Muscle of leg (tissue), 11 donors: ENCODE results near the gene C2CD2L. TPM values are rescaled to one million over a fixed set of nuclear protein-coding genes. Genes with fewer than 3 reads are reported as not detected.
A peak's percentile ranks its signal among the peaks of the same experiment; 100 is the strongest.
"Not testable (repeated sequence)": the region's sequence is repeated elsewhere in the genome, so short reads cannot be mapped to it uniquely, and the experiment has no call there.

Experiments used
- DNase-seq: peaks from one replicate; pipeline ENCODE4 v3.0.0; 2013
- H3K27ac ChIP-seq: one replicate; pipeline ENCODE4 v1.5.1; 2013; ENCODE audit warnings: mild to moderate bottlenecking, low read length, control low read depth
- H3K27me3 ChIP-seq: one replicate; pipeline ENCODE4 v1.6.1; 2013; ENCODE audit warnings: low read length; ENCODE audit not compliant: control insufficient read depth, insufficient read depth
- H3K36me3 ChIP-seq: one replicate; pipeline ENCODE4 v1.6.1; 2013; ENCODE audit warnings: low read length; ENCODE audit not compliant: control insufficient read depth, insufficient read depth
- H3K4me1 ChIP-seq: one replicate; pipeline ENCODE4 v1.6.1; 2013; ENCODE audit warnings: low read length; ENCODE audit not compliant: control insufficient read depth, insufficient read depth
- H3K4me3 ChIP-seq: one replicate; pipeline ENCODE4 v1.5.1; 2013; ENCODE audit warnings: low read length, control low read depth
- H3K9me3 ChIP-seq: replicated peaks from 2 replicates; pipeline ENCODE4 v1.6.1; 2013; ENCODE audit warnings: low read depth, low read length; ENCODE audit not compliant: control insufficient read depth
- WGBS: methylation state at CpG from one replicate; pipeline ENCODE4 v1.1.5; 2013; ENCODE audit warnings: missing lambda C conversion rate; ENCODE audit not compliant: insufficient coverage; 5-methylcytosine and 5-hydroxymethylcytosine counted together
- polyA plus RNA-seq, 8 donors: library from polyadenylated mRNA; unstranded; fragments of 120-200 nt; gene quantifications; one replicate each; pipeline versions ENCODE4 v1.2.1 to v1.2.3, GENCODE V29; 2013; ENCODE audit warnings: inconsistent platforms in 1 of 8, low replicate concordance in 1 of 8; ENCODE audit not compliant: insufficient read length in 8 of 8, insufficient read depth in 1 of 8
- total RNA-seq: library from RNA; stranded (reverse); fragments of 120-200 nt; gene quantifications from one replicate; pipeline ENCODE4 v1.2.4, GENCODE V29; 2013

The C2CD2L gene
- total and polyA plus RNA-seq, 9 donors: 4.3 to 9.4 (median 7.5) TPM

GRCh38 chr11:119126675-119127268 is 19.6 kb downstream of the C2CD2L start:
- 20% methylated on average over 1 of the region's 5 CpGs for WGBS
- Histone ChIP-seq H3K36me3 (peaks cover 50% of the 10 kb centered on the region), H3K4me3 (no peak overlapping the region), H3K4me1 (peaks cover 8% of the 10 kb centered on the region), H3K27me3 (no peaks in the 10 kb centered on the region), H3K27ac (peak overlapping the region; percentile 54), H3K9me3 (no peaks in the 10 kb centered on the region)
- DNase-seq: peak; percentile 50

- H3K27ac ChIP-seq: no peak overlapping the region
- no peaks in the 10 kb centered on the region for H3K4me1 ChIP-seq
- H3K36me3 ChIP-seq: peaks cover 62% of the 10 kb centered on the region
- WGBS: 62% methylated on average over 2 of the region's 3 CpGs
- no peaks in the 10 kb centered on the region for H3K27me3 ChIP-seq
- no peak for DNase-seq
- H3K9me3 ChIP-seq: no peaks in the 10 kb centered on the region
- H3K4me3 ChIP-seq: no peak overlapping the region
Measured at GRCh38 chr11:119130662-119131061, 23.5 kb downstream of the C2CD2L start.

GRCh38 chr11:119134389-119134978 is 27.3 kb downstream of the C2CD2L start:
- H3K27ac ChIP-seq: no peak overlapping the region
- H3K9me3 ChIP-seq: no peaks in the 10 kb centered on the region
- H3K4me1 ChIP-seq: no peaks in the 10 kb centered on the region
- no peak for DNase-seq
- H3K27me3 ChIP-seq: no peaks in the 10 kb centered on the region
- 63% methylated on average over 3 of the region's 4 CpGs for WGBS
- peaks cover 45% of the 10 kb centered on the region for H3K36me3 ChIP-seq
- no peak overlapping the region for H3K4me3 ChIP-seq

GRCh38 chr11:119139276-119139675 is 32.1 kb downstream of the C2CD2L start:
- not testable (repeated sequence) for H3K27me3 ChIP-seq, H3K27ac ChIP-seq, H3K4me3 ChIP-seq, H3K9me3 ChIP-seq, H3K36me3 ChIP-seq, DNase-seq, H3K4me1 ChIP-seq
- no CpG with 5 or more reads among the region's 10 CpGs for WGBS

GRCh38 chr11:119144825-119145486 is 37.8 kb downstream of the C2CD2L start:
- Histone ChIP-seq H3K27ac (no peak overlapping the region), H3K4me3 (no peak overlapping the region), H3K9me3 (no peaks in the 10 kb centered on the region), H3K36me3 (no peaks in the 10 kb centered on the region), H3K4me1 (peaks cover 15% of the 10 kb centered on the region), H3K27me3 (peaks cover 31% of the 10 kb centered on the region)
- DNase-seq: peak; percentile 70
- WGBS: 0% methylated on average over 1 of the region's 7 CpGs

- H3K4me1 ChIP-seq: peaks cover 16% of the 10 kb centered on the region
- DNase-seq: no peak
- peaks cover 37% of the 10 kb centered on the region for H3K27me3 ChIP-seq
- H3K27ac ChIP-seq: no peak overlapping the region
- H3K9me3 ChIP-seq: no peaks in the 10 kb centered on the region
- H3K4me3 ChIP-seq: no peak overlapping the region
- no peaks in the 10 kb centered on the region for H3K36me3 ChIP-seq
- WGBS: 57% methylated on average over 3 of the region's 3 CpGs
Measured at GRCh38 chr11:119145551-119145950, 38.4 kb downstream of the C2CD2L start.

- peaks cover 43% of the 10 kb centered on the region for H3K27me3 ChIP-seq
Measured at GRCh38 chr11:119147604-119148333, 40.6 kb downstream of the C2CD2L start.

GRCh38 chr11:119148720-119149017 is 41.5 kb downstream of the C2CD2L start:
- Histone ChIP-seq H3K9me3 (no peaks in the 10 kb centered on the region), H3K27ac (no peak overlapping the region), H3K4me3 (peak overlapping the region; percentile 45), H3K4me1 (peaks cover 16% of the 10 kb centered on the region), H3K27me3 (peaks cover 48% of the 10 kb centered on the region), H3K36me3 (no peaks in the 10 kb centered on the region)
- WGBS: under 1% methylated on average over 15 of the region's 16 CpGs
- DNase-seq: peak; percentile 30

More at GRCh38 chr11:119147604-119148333, 40.6 kb downstream of the C2CD2L start:
- peak; percentile 31 for DNase-seq
- no peaks in the 10 kb centered on the region for H3K36me3 ChIP-seq
- no peak overlapping the region for H3K4me3 ChIP-seq
- WGBS: 80% methylated on average over 1 of the region's 6 CpGs
- H3K27ac ChIP-seq: no peak overlapping the region
- H3K9me3 ChIP-seq: no peaks in the 10 kb centered on the region
- peaks cover 16% of the 10 kb centered on the region for H3K4me1 ChIP-seq

- Histone ChIP-seq H3K9me3 (no peaks in the 10 kb centered on the region), H3K27ac (no peak within 1 kb of the TSS), H3K36me3 (no peaks in the 10 kb centered on the region), H3K27me3 (peaks cover 48% of the 10 kb centered on the region), H3K4me1 (peaks cover 16% of the 10 kb centered on the region), H3K4me3 (peak within 1 kb of the TSS; percentile 45)
- WGBS: 0% methylated on average over 66 of the region's 73 CpGs
- DNase-seq: no peak
Measured at GRCh38 chr11:119149018-119149785, 42.1 kb downstream of the C2CD2L start, which contains the start of gene ABCG4. ABCG4 (plus strand) TSS chr11:119149052; CDS start chr11:119149966, 914 bp downstream.
